RPMI7951 (cell line): ENCODE data around the gene LUM. TPM values are rescaled to one million over a fixed set of nuclear protein-coding genes. Genes with fewer than 3 reads are reported as not detected.

Experiments
- DNase-seq: peaks from one replicate; pipeline ENCODE4 v3.0.0-alpha.2; 2012; ENCODE audit warnings: low read depth
- total RNA-seq: library from RNA; depleted of rRNA; stranded (reverse); fragments of >200 nt; shearing (Covaris generic); gene quantifications from 2 replicates; pipeline ENCODE4 v1.2.3, GENCODE V29; 2014; rRNA removed

LUM gene
- total RNA-seq, 1 experiment from 2014 or later = 102 TPM

DNA sequence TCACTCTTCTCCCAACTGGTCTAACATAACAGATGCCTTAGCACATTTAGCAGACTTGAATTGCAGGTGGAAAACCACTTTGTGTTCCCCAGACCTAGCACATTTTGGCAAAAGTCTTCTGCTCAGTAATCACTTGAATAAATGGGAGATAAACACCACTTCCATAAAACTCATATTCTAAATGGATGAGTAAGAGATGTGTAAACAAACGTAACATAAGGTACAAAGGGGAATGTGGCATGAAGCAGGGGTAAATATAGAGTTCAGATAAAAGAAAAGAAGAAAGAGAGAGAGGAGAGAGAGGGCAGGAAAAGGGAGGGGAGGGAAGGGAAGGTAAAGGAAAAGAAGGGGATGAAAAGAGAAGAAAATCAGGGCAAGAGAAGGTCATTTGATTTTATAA, 36.4 kb downstream of the LUM start:
- no peak for DNase-seq

DNA sequence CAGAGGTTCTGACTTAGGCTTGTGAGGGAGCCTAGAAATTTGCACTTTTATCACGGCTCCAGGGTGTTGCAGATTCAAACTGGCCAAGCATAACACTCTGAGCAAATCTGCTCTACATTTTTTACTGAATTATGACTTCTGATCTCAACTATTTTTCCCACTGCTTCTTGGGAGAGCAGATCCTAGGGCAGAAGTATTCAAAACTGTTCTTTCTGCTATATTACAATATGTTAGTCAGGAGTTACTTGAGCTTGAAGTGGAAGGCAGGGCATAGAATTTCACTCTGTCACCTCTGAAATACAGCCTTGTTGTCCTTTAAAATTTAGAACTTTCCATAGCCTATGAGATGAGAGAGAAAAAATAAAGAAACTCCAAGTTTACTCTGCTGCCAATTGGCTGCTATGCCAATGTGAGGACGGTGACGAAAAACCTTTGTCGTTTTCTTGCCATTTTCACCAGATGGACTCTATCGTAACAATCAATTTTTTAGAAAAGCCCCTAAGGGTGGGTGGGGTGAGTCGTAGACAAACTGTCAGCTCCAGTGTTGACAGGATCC, 37.1 kb downstream of the LUM start:
- no peak for DNase-seq

DNA sequence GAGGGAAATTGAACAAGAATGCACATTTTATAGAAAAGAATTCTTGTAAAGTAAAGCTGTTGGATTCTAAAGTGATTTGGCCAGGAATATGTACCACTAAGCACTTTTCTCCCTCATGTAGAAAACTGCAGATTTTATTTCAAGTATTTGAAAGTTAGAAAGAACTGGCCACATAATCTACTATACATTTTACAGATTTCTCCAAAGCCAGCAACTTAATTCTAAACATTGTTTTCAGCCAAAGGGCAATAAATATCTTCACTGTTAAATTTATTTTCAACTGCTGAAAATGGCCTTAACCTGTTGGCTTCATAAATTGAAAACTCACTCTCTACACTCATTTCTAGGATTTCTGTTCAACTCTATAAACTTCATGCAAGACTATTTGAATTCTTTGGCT, 37.9 kb downstream of the LUM start:
- no peak for DNase-seq

DNA sequence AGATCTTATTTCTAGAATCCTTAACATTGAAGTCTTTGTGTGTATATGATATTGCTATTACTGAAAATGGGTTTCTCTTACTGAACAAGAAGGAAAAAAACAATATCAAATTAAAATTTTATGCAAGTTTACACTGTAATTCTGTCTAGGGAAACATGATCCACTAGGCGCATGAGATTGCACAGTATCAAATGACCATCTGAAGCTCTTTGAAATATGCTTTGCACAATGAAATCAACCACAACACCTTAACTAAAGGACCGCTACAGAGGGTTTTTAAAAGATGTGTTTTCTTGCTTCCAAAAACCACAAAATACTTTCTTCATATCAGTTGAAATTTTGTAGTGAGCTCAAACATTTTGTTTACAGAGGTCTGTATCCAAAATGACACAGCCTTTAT, 38.4 kb downstream of the LUM start:
- no peak for DNase-seq

DNA sequence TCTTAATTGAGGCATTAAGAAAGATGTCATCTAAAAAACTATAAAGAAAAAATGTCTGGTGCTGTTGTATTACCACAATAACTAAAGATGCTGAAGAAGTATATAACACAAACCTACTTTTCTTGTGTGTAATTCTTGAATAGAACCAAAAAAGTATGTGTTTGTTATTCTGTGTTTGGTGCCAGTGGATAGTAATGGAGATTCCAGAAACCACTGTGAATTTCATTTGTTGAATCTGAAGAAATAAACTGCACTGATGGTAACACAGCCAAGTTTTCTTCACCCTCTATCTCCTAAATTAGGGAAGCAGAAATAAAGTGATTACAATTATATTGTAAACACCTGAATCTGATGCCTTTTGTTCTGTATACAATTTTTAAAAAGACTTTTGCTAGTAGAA, 40.4 kb downstream of the LUM start:
- no peak for DNase-seq

DNA sequence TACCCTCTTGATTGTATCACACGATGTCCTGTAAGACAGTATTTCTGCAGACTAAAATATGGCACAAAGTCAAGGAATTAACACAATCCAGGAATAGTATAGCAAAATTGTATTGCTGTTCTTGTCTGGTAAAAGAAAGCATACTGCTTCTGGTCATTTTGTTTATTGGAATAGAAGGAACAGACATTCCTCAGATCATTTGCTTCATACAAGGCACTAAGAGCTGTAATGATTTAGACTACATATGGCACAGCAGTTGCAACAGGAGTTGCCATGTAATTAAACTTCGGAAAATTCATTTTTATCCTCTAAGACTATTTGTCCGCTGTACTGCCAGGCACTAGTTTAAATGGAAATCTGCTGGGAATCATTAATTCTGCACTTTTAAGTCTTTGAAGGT, 45.9 kb downstream of the LUM start:
- DNase-seq = no peak

DNA sequence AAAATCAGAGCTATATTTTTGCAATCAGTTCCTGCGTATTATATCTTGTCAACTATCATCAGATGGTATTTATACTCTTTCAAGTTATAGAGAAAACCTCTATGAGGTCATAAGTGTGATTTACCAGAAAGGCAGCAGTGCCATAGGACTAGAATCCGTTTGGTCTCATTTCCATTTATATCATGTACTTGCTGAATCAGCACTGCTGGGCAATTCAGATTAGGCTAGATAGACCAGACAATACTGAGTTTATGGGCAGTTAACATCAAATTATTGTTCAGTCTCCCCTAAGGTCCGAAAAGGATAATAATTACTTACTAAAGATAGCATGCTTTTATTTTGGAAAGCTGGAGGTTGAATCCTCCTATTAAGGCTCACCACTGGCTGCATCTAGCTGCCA, 46.7 kb downstream of the LUM start:
- no peak for DNase-seq

DNA sequence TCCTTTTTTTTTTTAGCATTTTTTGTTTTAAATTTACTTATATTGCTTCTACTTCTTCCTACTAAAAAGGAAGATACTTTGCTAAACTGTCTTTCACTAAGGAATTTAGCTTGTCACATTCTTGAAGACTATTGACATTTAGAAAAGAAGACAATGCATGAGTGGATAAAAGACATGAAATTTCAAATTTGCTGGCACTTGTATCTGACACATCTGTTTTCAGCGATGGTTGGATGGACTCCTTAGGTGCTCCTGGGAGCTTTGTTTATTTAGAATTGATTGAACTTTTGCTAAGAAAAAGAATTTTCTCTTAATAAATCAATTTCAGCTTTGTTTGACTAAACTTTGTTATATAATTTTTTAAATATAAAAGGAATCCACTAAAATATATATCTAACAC, 50.2 kb downstream of the LUM start:
- no peak for DNase-seq

DNA sequence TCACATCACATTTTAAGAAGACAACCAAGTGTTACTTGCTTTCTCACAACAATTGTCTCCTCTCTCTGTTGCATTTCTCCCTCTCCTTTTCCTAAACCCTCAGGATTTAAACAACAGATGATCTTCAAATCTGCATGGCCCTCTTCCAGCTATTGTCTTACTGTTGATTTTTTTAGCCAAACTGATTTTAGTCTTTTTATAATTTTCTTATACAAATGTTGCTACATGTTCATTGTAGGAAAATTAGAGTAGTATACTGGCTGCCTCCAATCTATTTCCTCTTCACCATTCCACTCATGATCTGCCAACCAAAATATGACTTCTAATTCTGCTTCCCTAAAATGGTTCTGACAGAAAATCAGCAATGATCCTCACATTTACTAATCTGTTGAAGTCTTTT, 52.1 kb downstream of the LUM start:
- DNase-seq = no peak

DNA sequence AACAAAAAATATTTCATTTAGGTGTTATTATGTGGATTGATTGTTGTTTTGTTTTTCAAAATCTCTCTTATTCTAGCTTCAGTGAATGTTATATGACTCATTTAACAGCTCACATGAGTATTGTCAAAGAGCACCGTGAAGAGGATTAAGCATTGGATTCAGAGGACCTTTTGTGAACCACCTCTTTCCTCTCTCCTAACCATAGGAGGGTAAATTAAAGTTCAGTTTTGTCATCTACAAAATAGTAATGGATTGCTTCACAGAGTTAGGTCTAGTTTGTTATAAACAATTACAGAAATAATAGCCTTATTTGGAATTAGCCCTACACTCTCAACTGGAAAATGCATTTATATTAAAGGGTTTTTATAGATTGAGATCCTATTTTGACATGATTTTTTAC, 52.5 kb downstream of the LUM start:
- no peak for DNase-seq

DNA sequence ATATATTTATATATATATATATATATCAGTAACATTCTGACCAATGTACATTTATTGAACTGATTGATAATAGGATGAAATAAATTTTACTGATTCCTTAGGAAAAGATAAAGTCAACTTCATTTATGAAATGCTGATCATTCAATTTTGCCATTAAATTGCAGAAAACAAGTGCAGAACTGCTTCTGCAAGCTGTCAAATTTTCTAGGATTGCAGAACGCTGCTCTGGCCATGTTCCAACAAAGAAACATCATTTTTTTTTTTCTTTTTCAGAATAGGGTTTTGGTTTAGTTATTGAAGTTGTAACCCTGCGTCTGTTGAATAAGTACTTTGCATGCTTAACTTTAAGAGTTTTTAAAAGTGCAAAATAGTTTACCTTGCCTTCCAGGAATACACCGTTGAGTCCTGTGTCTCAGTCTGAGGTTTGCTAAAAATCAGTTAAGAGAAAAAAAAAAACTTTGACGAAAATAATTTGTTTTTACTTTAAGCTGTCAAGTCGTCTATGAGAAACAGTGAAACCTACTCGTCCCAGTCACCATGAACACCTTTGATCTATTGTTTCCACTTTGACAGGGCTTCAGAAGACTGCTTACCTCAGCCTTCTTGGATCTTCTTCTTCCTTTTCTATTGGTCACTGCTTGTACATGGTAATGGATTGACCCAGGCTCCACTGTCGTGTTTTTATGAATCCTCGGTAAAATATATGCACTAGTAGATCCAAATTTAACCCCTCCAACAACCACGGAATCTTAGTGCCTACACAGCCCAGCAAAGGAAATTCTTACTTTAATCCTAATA, 53.7 kb downstream of the LUM start, which contains the start of gene KERA:
TSS of gene KERA (minus strand) at position 657 of the 798 bp plus-strand sequence. CDS start 1,743 bp downstream, outside the sequence.
- DNase-seq = no peak

DNA sequence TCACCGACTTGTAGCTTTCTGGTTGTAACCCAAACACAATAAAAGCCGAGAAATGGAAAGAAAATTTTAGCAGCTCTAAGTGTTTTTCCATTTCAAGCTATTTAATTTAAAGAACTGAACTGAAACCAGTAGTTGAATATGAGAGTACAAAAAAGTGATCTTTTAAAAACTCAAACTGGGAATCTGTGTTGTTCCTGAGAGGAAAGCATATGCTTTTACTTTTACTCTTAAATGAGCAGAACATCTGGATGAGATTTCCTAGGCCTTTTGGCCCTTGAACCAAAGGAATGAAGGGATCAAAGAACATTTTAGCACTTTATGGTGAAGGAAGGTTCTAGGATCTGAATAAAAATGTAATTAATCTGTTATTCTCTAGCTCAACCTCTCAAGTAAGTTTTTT, 54.8 kb downstream of the LUM start:
- no peak for DNase-seq

DNA sequence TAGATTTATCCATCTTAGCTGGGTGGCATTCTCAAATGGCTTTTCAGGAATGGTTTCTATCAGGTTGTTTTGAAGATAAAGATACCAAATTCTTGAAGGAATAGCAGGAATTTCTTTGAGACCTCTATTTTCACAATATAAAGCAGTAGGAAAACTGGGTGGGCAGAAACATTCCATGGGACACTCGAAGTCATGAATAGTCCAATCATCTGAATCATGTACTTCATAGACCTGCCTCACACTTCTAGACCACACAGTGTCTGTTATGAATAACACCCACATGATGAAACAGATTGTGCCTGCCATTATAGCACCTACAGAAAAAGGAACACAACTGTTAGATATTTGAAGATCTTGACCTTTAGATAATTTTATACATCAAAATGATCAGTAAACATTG, 55.3 kb downstream of the LUM start:
- no peak for DNase-seq

DNA sequence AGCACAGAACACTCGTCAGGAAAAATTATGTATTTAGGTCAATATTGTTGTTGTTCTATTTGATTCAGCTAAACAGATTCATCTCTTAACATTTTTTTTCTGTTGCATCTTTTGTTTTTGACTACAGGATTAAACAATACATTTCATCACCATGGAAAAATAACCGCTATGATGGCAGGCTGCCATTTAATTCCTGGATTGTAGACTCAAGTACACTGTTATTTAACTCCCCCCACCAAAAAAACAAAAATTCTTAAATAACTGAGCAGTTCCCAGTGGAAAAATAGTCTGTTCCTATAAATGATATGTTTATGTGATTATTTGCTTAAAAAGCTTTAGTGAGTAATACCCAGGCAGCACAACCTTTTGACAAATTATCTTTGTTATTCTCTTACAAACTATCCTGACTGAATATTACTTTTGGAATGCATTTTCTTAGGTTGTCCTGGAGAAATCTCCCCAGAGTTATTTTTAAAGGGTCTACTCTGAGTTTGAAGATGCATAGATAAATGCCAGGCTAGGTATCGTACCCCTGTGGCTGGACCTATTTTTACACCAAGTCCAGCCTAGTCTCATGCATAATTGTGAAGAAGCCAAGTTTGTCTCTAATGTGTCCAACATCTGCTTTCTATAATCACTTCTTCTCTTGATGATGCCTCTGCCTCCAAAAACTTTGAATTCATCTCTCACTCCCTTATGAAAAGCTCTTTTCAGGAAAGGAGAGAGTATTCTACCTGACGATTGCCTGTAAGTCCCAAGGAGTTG, 57.2 kb downstream of the LUM start:
- DNase-seq = peak; percentile 45

Other genes with a start within 250 kb of the LUM start
- not detected in 2 replicates for gene CCER1, start 156.3 kb downstream of the LUM start, total RNA-seq
- not detected in 2 replicates for gene EPYC, start 106.5 kb downstream of the LUM start, total RNA-seq
- gene KERA, start 53.5 kb downstream of the LUM start, total RNA-seq = not detected in 2 replicates
- gene DCN, start 71.3 kb upstream of the LUM start, total RNA-seq = 7.5 and 10.3 TPM in 2 replicates